ENCODE measurements around the gene HAO1.

DNA sequence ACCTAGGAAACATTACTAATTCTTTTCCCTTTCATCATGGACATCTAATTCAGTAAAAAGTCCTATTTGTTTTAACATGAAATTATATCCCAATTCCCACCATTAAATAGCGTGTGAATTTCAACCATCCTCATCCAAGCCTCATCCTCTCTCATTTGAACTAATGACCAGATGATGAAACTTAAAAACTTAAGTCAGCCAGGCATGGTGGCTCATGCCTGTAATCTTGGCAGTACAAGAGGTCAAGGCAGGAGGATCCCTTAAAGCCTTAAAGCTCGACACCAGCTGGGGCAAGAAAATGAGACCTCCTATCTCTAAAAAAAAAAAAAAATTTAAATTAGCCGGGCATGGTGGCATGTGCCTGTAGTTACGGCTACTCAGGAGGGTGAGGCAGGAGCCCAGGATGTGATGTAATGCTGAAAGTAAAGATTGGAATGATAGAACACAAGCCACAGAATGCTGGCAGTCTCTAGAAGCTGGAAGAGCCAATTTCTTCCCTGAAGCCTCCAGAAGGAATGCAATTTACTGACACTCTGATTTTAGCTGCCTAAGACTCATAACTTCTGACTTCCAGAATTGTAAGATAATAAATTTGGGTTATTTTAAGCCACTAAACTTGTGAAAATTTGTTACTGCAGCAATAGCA lies 27.1 kb upstream of the HAO1 start:
- TF ChIP-seq, protein P1, sequence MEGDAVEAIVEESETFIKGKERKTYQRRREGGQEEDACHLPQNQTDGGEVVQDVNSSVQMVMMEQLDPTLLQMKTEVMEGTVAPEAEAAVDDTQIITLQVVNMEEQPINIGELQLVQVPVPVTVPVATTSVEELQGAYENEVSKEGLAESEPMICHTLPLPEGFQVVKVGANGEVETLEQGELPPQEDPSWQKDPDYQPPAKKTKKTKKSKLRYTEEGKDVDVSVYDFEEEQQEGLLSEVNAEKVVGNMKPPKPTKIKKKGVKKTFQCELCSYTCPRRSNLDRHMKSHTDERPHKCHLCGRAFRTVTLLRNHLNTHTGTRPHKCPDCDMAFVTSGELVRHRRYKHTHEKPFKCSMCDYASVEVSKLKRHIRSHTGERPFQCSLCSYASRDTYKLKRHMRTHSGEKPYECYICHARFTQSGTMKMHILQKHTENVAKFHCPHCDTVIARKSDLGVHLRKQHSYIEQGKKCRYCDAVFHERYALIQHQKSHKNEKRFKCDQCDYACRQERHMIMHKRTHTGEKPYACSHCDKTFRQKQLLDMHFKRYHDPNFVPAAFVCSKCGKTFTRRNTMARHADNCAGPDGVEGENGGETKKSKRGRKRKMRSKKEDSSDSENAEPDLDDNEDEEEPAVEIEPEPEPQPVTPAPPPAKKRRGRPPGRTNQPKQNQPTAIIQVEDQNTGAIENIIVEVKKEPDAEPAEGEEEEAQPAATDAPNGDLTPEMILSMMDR (IDR thresholded peaks at IDR 0.05; ENCODE audit: extremely low read depth in 1 of 2, insufficient read depth in 1 of 2, low read depth in 1 of 2, low read length in 2 of 2) = no peak
- no peak for TF ChIP-seq MYC (IDR thresholded peaks at IDR 0.05; ENCODE audit: low read depth, low read length)

All from endothelial cell of umbilical vein (primary cell).